ENCODE results near the gene BCR. TPM values are rescaled to one million over a fixed set of nuclear protein-coding genes. Genes with fewer than 3 reads are reported as not detected.

The BCR gene
- total and polyA plus RNA-seq, 2 donors (not counting 1 experiment from before 2014, with no cell fraction given): 15.7 to 66.6 TPM

DNA sequence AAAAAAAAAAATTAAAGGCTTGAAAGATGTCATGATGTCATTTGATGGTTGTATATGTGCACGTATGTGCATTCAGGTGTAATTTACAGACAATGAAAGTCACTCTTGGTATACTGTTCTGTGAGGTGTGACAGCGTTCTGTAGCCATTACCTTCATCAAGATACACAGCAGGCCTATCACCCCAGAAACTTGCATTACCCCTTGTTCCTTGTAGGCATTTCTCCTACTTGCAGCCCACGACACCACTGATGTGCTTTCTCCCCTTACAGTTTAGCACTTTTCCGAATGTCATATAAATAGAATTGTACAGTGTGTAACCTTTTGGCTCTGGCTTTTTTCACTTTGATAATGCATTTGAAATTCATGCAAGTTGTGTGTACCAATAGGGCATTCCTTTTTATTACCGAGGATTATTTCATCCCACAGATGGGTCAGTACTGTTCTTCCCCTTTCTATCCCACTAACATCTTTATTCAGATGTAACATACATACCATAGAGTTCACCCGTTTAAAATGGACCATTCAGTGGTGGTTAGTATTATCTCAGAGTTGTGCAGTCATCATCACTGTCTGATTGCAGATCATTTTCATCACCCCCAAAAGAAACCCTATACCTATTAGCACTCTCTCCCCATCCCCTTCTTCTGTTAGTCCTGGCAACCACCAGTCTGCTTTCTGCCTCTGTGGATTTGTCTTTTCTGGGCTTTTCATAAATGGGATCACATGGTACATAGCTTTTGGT lies 30.3 kb downstream of the BCR start:
- TF ChIP-seq, protein P1, sequence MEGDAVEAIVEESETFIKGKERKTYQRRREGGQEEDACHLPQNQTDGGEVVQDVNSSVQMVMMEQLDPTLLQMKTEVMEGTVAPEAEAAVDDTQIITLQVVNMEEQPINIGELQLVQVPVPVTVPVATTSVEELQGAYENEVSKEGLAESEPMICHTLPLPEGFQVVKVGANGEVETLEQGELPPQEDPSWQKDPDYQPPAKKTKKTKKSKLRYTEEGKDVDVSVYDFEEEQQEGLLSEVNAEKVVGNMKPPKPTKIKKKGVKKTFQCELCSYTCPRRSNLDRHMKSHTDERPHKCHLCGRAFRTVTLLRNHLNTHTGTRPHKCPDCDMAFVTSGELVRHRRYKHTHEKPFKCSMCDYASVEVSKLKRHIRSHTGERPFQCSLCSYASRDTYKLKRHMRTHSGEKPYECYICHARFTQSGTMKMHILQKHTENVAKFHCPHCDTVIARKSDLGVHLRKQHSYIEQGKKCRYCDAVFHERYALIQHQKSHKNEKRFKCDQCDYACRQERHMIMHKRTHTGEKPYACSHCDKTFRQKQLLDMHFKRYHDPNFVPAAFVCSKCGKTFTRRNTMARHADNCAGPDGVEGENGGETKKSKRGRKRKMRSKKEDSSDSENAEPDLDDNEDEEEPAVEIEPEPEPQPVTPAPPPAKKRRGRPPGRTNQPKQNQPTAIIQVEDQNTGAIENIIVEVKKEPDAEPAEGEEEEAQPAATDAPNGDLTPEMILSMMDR (conservative IDR thresholded peaks at IDR 0.05 in 1 of 2, IDR thresholded peaks at IDR 0.05 in 1 of 2; ENCODE audit: low read depth in 1 of 2, low read length in 2 of 2): no peak
- no peak for TF ChIP-seq EZH2 (IDR thresholded peaks at IDR 0.05; ENCODE audit: low read length, missing control alignments)
- Histone ChIP-seq H3K36me3 (ENCODE audit: control insufficient read depth, insufficient read depth, low read length) (no peaks in the 10 kb centered on the region), H3K9me3 (ENCODE audit: control insufficient read depth, insufficient read depth, low read depth, low read length) (no peaks in the 10 kb centered on the region), H3K27ac (ENCODE audit: insufficient read depth, low read length) (no peak overlapping the region), H3K27me3 (ENCODE audit: control insufficient read depth, insufficient read depth, low read length) (no peaks in the 10 kb centered on the region), H3K4me1 (ENCODE audit: control insufficient read depth, extremely low read depth, insufficient read depth, low read length) (peaks cover 4% of the 10 kb centered on the region), H4K20me1 (ENCODE audit: control insufficient read depth, extremely low read depth, insufficient read depth, low read length) (no peaks in the 10 kb centered on the region), H2AFZ (ENCODE audit: low read length) (no peak overlapping the region), H3K4me2 (ENCODE audit: extremely low read depth, insufficient read depth, low read length) (no peak overlapping the region), H3K79me2 (ENCODE audit: control insufficient read depth, insufficient read depth, low read length) (peaks cover 10% of the 10 kb centered on the region), H3K4me3 (replicated peaks in 1 of 4; ENCODE audit: control extremely low read depth in 1 of 4, insufficient read depth in 1 of 4, low read depth in 3 of 4, low read length in 4 of 4) (no peak overlapping the region), H3K9ac (ENCODE audit: insufficient read depth, low read length) (no peak overlapping the region)
- no peak for DNase-seq (ENCODE audit: low read depth in 2 of 2)

DNA sequence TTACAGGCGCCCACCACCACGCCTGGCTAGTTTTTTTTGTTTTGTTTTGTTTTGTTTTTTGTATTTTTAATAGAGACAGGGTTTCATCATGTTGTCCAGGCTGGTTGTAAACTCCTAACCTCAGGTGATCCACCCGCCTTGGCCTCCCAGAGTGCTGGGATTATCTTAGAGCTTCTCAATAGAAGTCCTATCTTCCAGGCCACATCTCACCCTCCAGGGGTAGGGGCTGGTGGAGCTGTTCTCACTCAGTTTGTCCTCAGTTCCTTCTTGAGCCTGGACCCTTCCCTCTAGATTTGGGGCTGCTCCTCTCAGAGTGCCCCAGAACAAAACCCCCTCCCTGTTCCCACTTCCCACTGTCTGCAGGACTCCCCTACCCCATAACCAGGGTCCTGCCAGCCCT lies 31.3 kb downstream of the BCR start:
- Histone ChIP-seq H3K4me2 (ENCODE audit: extremely low read depth, insufficient read depth, low read length) (no peak overlapping the region), H3K9ac (ENCODE audit: insufficient read depth, low read length) (no peak overlapping the region)

More for the DNA sequence above, 31.3 kb downstream of the BCR start:
- Histone ChIP-seq H3K27ac (ENCODE audit: insufficient read depth, low read length) (no peak overlapping the region), H4K20me1 (ENCODE audit: control insufficient read depth, extremely low read depth, insufficient read depth, low read length) (no peaks in the 10 kb centered on the region), H3K79me2 (ENCODE audit: control insufficient read depth, insufficient read depth, low read length) (peaks cover 11% of the 10 kb centered on the region), H3K36me3 (ENCODE audit: control insufficient read depth, insufficient read depth, low read length) (no peaks in the 10 kb centered on the region), H3K27me3 (ENCODE audit: control insufficient read depth, insufficient read depth, low read length) (no peaks in the 10 kb centered on the region), H2AFZ (ENCODE audit: low read length) (no peak overlapping the region), H3K9me3 (ENCODE audit: control insufficient read depth, insufficient read depth, low read depth, low read length) (no peaks in the 10 kb centered on the region), H3K4me3 (replicated peaks in 1 of 4; ENCODE audit: control extremely low read depth in 1 of 4, insufficient read depth in 1 of 4, low read depth in 3 of 4, low read length in 4 of 4) (no peak overlapping the region), H3K4me1 (ENCODE audit: control insufficient read depth, extremely low read depth, insufficient read depth, low read length) (peaks cover 8% of the 10 kb centered on the region)
- TF ChIP-seq, protein P1 (conservative IDR thresholded peaks at IDR 0.05 in 1 of 2, IDR thresholded peaks at IDR 0.05 in 1 of 2; ENCODE audit: low read depth in 1 of 2, low read length in 2 of 2): no peak
- TF ChIP-seq EZH2 (IDR thresholded peaks at IDR 0.05; ENCODE audit: low read length, missing control alignments): no peak
- DNase-seq (ENCODE audit: low read depth in 2 of 2): no peak
